SK-N-SH (cell line): Measurements from ENCODE around the gene GALNT17. TPM values are rescaled to one million over a fixed set of nuclear protein-coding genes. Genes with fewer than 3 reads are reported as not detected.

ENCODE experiments used
- CTCF ChIA-PET: fragments of 300-600, 350-600 bp; formaldehyde crosslinking; extraction: SDS; loops from one replicate; lab custom pipeline; 2021; lab: Yijun Ruan, JAX
- POLR2A ChIA-PET: fragments of 350-600 bp; sonication (Branson Sonifier 250); formaldehyde crosslinking; extraction: SDS; loops from one replicate; lab custom pipeline; 2020; ENCODE audit warnings: antibody characterized with exemption, inconsistent platforms; lab: Yijun Ruan, JAX
- DNase-seq: peaks from one replicate; pipeline ENCODE4 v3.0.0; 2012
- H2AFZ ChIP-seq: fragments of 200-600 bp; sonication (generic); 2 replicates; pipeline ENCODE4 v1.8.1; 2016; ENCODE audit warnings: antibody characterized with exemption, mild to moderate bottlenecking, low read depth
- H3F3A ChIP-seq: fragments of 200-600 bp; sonication (generic); replicated peaks from 2 replicates; pipeline ENCODE3; 2016; ENCODE audit warnings: antibody characterized with exemption, mild to moderate bottlenecking; ENCODE audit not compliant: insufficient read depth
- H3K27ac ChIP-seq, 2 experiments: fragments of 200-500 bp in 1 of 2; fragments of 200-600 bp in 1 of 2; sonication (Bioruptor generic) in 1 of 2; sonication (generic), shearing (Covaris generic) in 1 of 2; 2 replicates each; pipeline versions ENCODE4 v1.5.1 to v1.6.1; 2014 to 2016; ENCODE audit warnings: low read depth in 2 of 2, inconsistent platforms in 1 of 2, low read length in 1 of 2, mild to moderate bottlenecking in 1 of 2, mixed read lengths in 1 of 2
- H3K27me3 ChIP-seq: fragments of 200-600 bp; sonication (generic), shearing (Covaris generic); 2 replicates; pipeline ENCODE4 v1.6.1; 2016; ENCODE audit warnings: mixed run types; ENCODE audit not compliant: insufficient read depth
- H3K36me3 ChIP-seq, 2 experiments: fragments of 200-500 bp in 1 of 2; fragments of 200-600 bp in 1 of 2; sonication (Bioruptor generic) in 1 of 2; sonication (generic) in 1 of 2; replicated peaks in 1 of 2; 2 replicates each; pipeline versions ENCODE3 to v1.5.1; 2014 to 2016; ENCODE audit warnings: low read length in 1 of 2, mild to moderate bottlenecking in 1 of 2; ENCODE audit not compliant: insufficient read depth in 2 of 2, control insufficient read depth in 1 of 2
- H3K4me1 ChIP-seq, 2 experiments: fragments of 200-500 bp in 1 of 2; fragments of 200-600 bp in 1 of 2; sonication (Bioruptor generic) in 1 of 2; sonication (generic), shearing (Covaris generic) in 1 of 2; 2 replicates each; pipeline versions ENCODE4 v1.5.1 to v1.6.1; 2014 to 2016; ENCODE audit warnings: low read depth in 1 of 2, low read length in 1 of 2, mixed run types in 1 of 2; ENCODE audit not compliant: insufficient read depth in 2 of 2, control insufficient read depth in 1 of 2
- H3K4me2 ChIP-seq: fragments of 200-600 bp; sonication (generic), shearing (Covaris generic); 2 replicates; pipeline ENCODE4 v1.6.1; 2017; ENCODE audit warnings: mixed run types
- H3K4me3 ChIP-seq, 2 experiments: fragments of 200-500 bp in 1 of 2; fragments of 200-600 bp in 1 of 2; sonication (Bioruptor generic) in 1 of 2; sonication (generic), shearing (Covaris generic) in 1 of 2; 2 replicates each; pipeline versions ENCODE4 v1.5.1 to v1.8.1; 2014 to 2016; ENCODE audit warnings: low read depth in 2 of 2, inconsistent platforms in 1 of 2, low read length in 1 of 2, mild to moderate bottlenecking in 1 of 2, mixed read lengths in 1 of 2, moderate library complexity in 1 of 2
- H3K79me2 ChIP-seq: fragments of 200-600 bp; sonication (generic); 2 replicates; pipeline ENCODE4 v1.8.1; 2017; ENCODE audit warnings: mild to moderate bottlenecking; ENCODE audit not compliant: insufficient read depth
- H3K9ac ChIP-seq: fragments of 200-600 bp; sonication (generic); 2 replicates; pipeline ENCODE4 v1.6.1; 2017; ENCODE audit warnings: mixed run types
- H3K9me2 ChIP-seq: fragments of 200-600 bp; sonication (generic); 2 replicates; pipeline ENCODE4 v1.6.1; 2017; ENCODE audit warnings: mixed run types
- H3K9me3 ChIP-seq: fragments of 200-600 bp; sonication (generic); 2 replicates; pipeline ENCODE4 v1.6.1; 2017; ENCODE audit warnings: mixed run types, mild to moderate bottlenecking, moderate library complexity
- H4K20me1 ChIP-seq: fragments of 200-600 bp; sonication (generic); 2 replicates; pipeline ENCODE4 v1.6.1; 2017; ENCODE audit warnings: mild to moderate bottlenecking, mixed run types; ENCODE audit not compliant: insufficient read depth
- CHD2 ChIP-seq: fragments of 150-350 bp; IDR thresholded peaks from 2 replicates; pipeline ENCODE4 v1.6.1; 2018; ENCODE audit warnings: low read length; ENCODE audit not compliant: partially characterized antibody
- CTCF ChIP-seq: fragments of 200-600 bp; sonication (generic); IDR thresholded peaks from 2 replicates; pipeline ENCODE4 v1.6.1; 2017; ENCODE audit warnings: antibody characterized with exemption, mild to moderate bottlenecking, moderate library complexity
- EP300 ChIP-seq, 2 experiments: IDR thresholded peaks; 2 replicates each; pipeline versions ENCODE4 v1.4.0 to v1.6.1; 2012; ENCODE audit warnings: borderline replicate concordance in 1 of 2, low read depth in 1 of 2, low read length in 1 of 2
- FOXM1 ChIP-seq: IDR thresholded peaks from 2 replicates; pipeline ENCODE4 v1.4.0; 2012; ENCODE audit warnings: low read depth, mild to moderate bottlenecking
- GATA2 ChIP-seq: sonication (generic); formaldehyde crosslinking; IDR thresholded peaks from 2 replicates; pipeline ENCODE4 v1.5.0; 2020; ENCODE audit warnings: mild to moderate bottlenecking, missing genetic modification reagents
- IRF3 ChIP-seq: fragments of 150-350 bp; IDR thresholded peaks from 2 replicates; pipeline ENCODE4 v1.6.1; 2016; ENCODE audit warnings: mild to moderate bottlenecking, low read depth, low read length
- MAX ChIP-seq: IDR thresholded peaks from 2 replicates; pipeline ENCODE4 v1.4.0; 2012; ENCODE audit warnings: low read depth
- MEF2A ChIP-seq: IDR thresholded peaks from 2 replicates; pipeline ENCODE4 v1.4.0; 2012; ENCODE audit warnings: low read depth, borderline replicate concordance
- MXI1 ChIP-seq: IDR thresholded peaks from 2 replicates; pipeline ENCODE4 v1.6.1; 2012; ENCODE audit warnings: mild to moderate bottlenecking, low read depth, low read length, improper control_type of control experiment
- POLR2AphosphoS5 ChIP-seq: IDR thresholded peaks from 2 replicates; pipeline ENCODE4 v1.6.1; 2012; ENCODE audit warnings: low read depth, low read length
- REST ChIP-seq: IDR thresholded peaks from 2 replicates; pipeline ENCODE4 v1.6.1; 2012; ENCODE audit warnings: mild to moderate bottlenecking, low read depth, low read length, moderate library complexity
- SIN3A ChIP-seq: IDR thresholded peaks from 2 replicates; pipeline ENCODE4 v1.6.1; 2012; ENCODE audit warnings: low read depth, mild to moderate bottlenecking, low read length, moderate library complexity, borderline replicate concordance
- TAF1 ChIP-seq: IDR thresholded peaks from 2 replicates; pipeline ENCODE4 v1.6.1; 2012; ENCODE audit warnings: low read depth, mild to moderate bottlenecking, low read length, moderate library complexity, borderline replicate concordance
- YY1 ChIP-seq: IDR thresholded peaks from 2 replicates; pipeline ENCODE4 v1.4.0; 2012; ENCODE audit warnings: low read depth, mild to moderate bottlenecking
- ZBTB33 ChIP-seq: IDR thresholded peaks from 2 replicates; pipeline ENCODE4 v1.4.0; 2012; ENCODE audit warnings: low read depth, borderline replicate concordance
- WGBS: methylation state at CpG from one replicate; pipeline ENCODE4 v1.1.6; 2017; ENCODE audit warnings: low lambda C conversion rate; 5-methylcytosine and 5-hydroxymethylcytosine counted together
- polyA plus RNA-seq, 3 experiments: library from polyadenylated mRNA; depleted of rRNA; stranded (reverse); fragments of >200 nt; gene quantifications; 2 replicates each; pipeline ENCODE4 v1.2.3, GENCODE V29; 2012

GALNT17 gene
- polyA plus RNA-seq, 1 of the 3 experiments (the other 2 are of a cell fraction) = not detected

GRCh38 chr7:71574153-71574860 is 442.4 kb downstream of the GALNT17 start:
- H3F3A ChIP-seq = no peaks in the 10 kb centered on the region
- H3K4me2 ChIP-seq = no peak overlapping the region
- H3K9me2 ChIP-seq = no peaks in the 10 kb centered on the region
- H3K79me2 ChIP-seq = no peaks in the 10 kb centered on the region
- no peak for TF ChIP-seq MEF2A
- no peak for TF ChIP-seq ZBTB33
- TF ChIP-seq SIN3A = no peak
- TF ChIP-seq EP300 (IDR thresholded peaks at IDR 0.05; ENCODE audit: borderline replicate concordance in 1 of 2, low read depth in 1 of 2, low read length in 1 of 2) = no peak
- TF ChIP-seq IRF3 = no peak
- TF ChIP-seq GATA2 (CRISPR knock-in tag) = no peak
- TF ChIP-seq TAF1 = no peak
- no peak for TF ChIP-seq YY1
- no peak for TF ChIP-seq POLR2AphosphoS5
- no peak for TF ChIP-seq CTCF
- TF ChIP-seq CHD2 = no peak
- TF ChIP-seq MAX = no peak
- no peak for TF ChIP-seq REST
- TF ChIP-seq FOXM1 = no peak
- TF ChIP-seq MXI1 = no peak
- no peaks in the 10 kb centered on the region for H3K27me3 ChIP-seq
- no peak overlapping the region for H3K9ac ChIP-seq
- H3K36me3 ChIP-seq = no peaks in the 10 kb centered on the region
- H3K27ac ChIP-seq = no peak overlapping the region
- H4K20me1 ChIP-seq = no peaks in the 10 kb centered on the region
- no peak overlapping the region for H3K4me3 ChIP-seq
- ChIA-PET POLR2A (no interaction called here), CTCF (no interaction called here)
- no peak overlapping the region for H2AFZ ChIP-seq
- WGBS = 27% methylated on average over 2 of the region's 2 CpGs
- no peak for DNase-seq
- no peaks in the 10 kb centered on the region for H3K4me1 ChIP-seq
- no peaks in the 10 kb centered on the region for H3K9me3 ChIP-seq
